Right ventricle myocardium inferior (tissue), 1 donor: ENCODE data around the gene MEI4. TPM values are rescaled to one million over a fixed set of nuclear protein-coding genes. Genes with fewer than 3 reads are reported as not detected.
"Not testable (repeated sequence)": the region's sequence is repeated elsewhere in the genome, so short reads cannot be mapped to it uniquely, and the experiment has no call there.

Source experiments
- ATAC-seq: fragments of 200-7000 bp; cut with Tn5 transposase; one replicate; pipeline ENCODE4 v1.9.1; 2020; ENCODE audit warnings: mild to moderate bottlenecking, moderate library complexity
- DNase-seq: peaks from one replicate; pipeline ENCODE4 v3.0.0; 2021; ENCODE audit errors: missing footprints
- intact Hi-C: fragments of 100-400 bp; cut with DNase I; formaldehyde crosslinking; loops from one replicate; pipeline ENCODE4 v1.11.0; 2022
- total RNA-seq: library from RNA; stranded (reverse); fragmentation: NEBNext Ultra II Directional; extraction: Animal tissue kit (Norgen Biotek cat#: 25700); gene quantifications from one replicate; pipeline ENCODE4 v1.2.1, GENCODE V29; 2021
- donor health status: DM: no; HTN: yes; CAD: no; lungs with severe emphysema.

The MEI4 gene
- total RNA-seq, 1 donor from 2014 or later, result 0.65 TPM

GRCh38 chr6:77666846-77667245, 14.0 kb downstream of the MEI4 start:
- intact Hi-C loops, result no loop called here
- DNase-seq (no peak), ATAC-seq (no peak)

DNA sequence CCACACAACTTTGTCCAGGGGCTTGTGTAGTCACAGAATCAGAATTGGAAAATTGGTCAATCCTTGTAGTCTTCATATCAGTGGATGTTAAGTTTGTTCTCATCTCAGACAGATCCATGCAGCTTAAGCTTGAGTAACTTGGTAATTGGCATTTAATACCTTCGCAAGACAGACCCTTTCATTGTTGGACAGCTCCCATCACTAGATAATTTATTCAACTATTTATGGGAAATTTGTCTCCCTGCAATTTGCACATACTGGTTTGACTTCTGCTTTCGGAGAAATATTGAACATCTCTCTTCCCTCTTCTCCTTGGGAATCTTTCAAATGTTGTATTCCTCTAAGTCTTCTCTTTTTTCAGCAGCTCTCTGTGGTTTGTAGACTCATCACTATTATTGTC, 17.1 kb downstream of the MEI4 start:
- ATAC-seq (no peak), DNase-seq (no peak)
- intact Hi-C loops, result no loop called here

DNA sequence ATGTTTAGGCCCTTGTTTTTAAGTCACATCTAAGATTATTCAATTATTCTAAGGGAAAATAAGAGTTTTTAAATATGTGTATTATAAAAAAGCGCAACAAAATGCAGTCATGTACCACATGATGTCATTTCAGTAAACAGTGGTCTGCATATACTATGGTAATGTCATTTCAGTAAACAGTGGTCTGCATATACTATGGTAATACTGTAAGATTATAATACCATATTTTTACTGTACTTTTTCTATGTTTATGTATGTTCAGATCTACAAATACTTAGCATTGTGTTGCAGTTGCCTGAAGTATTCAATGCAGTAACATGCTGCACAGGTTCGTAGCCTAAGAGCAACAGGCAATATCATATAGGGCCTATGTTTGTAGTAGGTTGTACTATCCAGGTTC, 21.4 kb downstream of the MEI4 start:
- ATAC-seq (no peak), DNase-seq (no peak)
- intact Hi-C loops, result no loop called here

DNA sequence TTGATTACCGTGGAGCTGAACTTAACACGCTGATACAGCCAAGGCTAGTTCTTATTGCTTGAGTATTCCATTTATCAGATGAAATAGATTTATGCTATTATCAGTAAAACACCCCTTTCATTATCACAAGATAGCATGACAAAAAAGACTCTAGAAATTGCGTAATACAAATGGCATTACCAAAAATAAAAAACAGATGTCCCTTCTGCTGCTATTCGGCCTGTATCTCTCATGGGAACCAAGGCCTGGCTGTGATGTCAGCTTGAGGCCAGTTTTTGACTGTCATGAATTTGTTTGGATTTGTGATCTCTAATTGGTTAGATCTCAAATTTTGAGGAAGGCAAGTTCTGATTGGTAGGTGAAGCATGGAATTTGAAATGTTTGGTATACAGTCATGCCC, 25.2 kb downstream of the MEI4 start:
- ATAC-seq, result no peak
- DNase-seq, result no peak
- intact Hi-C loops, result no loop called here

DNA sequence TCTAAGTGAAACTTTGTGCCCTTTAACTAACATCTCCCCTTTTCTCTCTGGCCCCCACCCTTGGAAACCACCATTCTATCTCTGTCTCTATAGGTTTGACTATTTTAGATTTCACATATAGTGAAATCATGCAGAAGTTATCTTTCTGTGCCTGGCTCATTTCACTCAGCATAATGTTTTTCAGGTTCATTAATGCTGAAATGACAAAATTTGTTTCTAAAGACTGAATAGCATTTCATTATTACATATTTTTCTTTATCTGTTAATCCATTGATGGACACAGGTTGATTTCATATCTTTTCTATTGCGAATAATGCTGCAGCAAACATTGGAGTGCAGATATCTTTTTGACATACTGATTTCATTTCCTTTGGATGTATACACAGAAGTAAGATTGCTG, 30.7 kb downstream of the MEI4 start:
- no peak for ATAC-seq
- no peak for DNase-seq
- intact Hi-C loops, result no loop called here

DNA sequence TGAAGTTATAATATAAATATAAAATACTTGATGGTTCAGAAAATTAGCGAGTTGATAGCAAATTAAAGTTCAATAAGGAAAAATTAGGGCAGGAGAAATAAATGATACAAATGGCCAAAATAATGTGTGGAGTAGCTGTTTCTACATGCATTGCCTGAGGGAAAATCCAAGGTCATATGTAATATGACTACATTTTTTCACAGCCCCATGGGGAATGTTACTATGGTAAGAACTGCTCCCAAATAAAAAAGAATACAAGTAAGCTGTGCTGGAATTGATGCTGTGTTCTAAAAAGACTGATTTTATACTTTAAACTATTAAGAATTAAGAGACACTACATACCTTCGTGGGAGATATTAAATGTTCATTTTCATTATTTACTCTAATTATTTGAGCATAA, 34.1 kb downstream of the MEI4 start:
- intact Hi-C loops, result no loop called here
- ATAC-seq (no peak), DNase-seq (no peak)

- intact Hi-C loops, result no loop called here
- ATAC-seq (no peak), DNase-seq (no peak)
These were observed 35.8 kb downstream of the MEI4 start for GRCh38 chr6:77688649-77689048.

- DNase-seq, ATAC-seq, intact Hi-C loops: not testable (repeated sequence)
These were observed 47.3 kb downstream of the MEI4 start for GRCh38 chr6:77700095-77700494.

- DNase-seq, result no peak
- ATAC-seq, result no peak
- intact Hi-C loops, result no loop called here
These were observed 54.8 kb downstream of the MEI4 start for GRCh38 chr6:77707603-77708002.

- intact Hi-C loops, result no loop called here
- no peak for DNase-seq
- ATAC-seq, result no peak
These were observed 62.7 kb downstream of the MEI4 start for GRCh38 chr6:77715588-77715987.

GRCh38 chr6:77716311-77716710, 63.5 kb downstream of the MEI4 start:
- intact Hi-C loops, result no loop called here
- no peak for DNase-seq
- ATAC-seq, result no peak

- intact Hi-C loops, DNase-seq, ATAC-seq: not testable (repeated sequence)
These were observed 83.2 kb downstream of the MEI4 start for GRCh38 chr6:77736010-77736409.

- no peak for ATAC-seq
- intact Hi-C loops, result loop anchor here (10.0 kb wide), 1 partner anchor 1094 kb away; no protein-coding TSS in a partner anchor
These were observed 87.5 kb downstream of the MEI4 start for GRCh38 chr6:77740380-77740779.

DNA sequence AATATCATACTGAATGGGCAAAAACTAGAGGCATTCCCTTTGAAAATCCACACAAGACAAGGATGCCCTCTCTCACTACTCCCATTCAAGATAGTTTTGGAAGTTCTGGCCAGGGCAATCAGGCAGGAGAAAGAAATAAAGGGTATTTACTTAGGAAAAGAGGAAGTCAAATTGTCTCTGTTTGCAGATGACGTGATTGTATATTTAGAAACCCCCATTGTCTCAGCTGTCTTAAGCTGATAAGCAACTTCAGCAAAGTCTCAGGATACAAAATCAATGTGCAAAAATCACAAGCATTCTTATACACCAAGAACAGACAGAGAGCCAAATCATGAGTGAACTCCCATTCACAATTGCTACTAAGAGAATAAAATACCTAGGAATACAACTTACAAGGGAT, 99.3 kb downstream of the MEI4 start:
- DNase-seq, ATAC-seq, intact Hi-C loops: not testable (repeated sequence)

More at GRCh38 chr6:77740380-77740779, 87.5 kb downstream of the MEI4 start:
- no peak for DNase-seq

- no peak for DNase-seq
- intact Hi-C loops, result no loop called here
- ATAC-seq, result no peak
These were observed 109.5 kb downstream of the MEI4 start for GRCh38 chr6:77762386-77762785.

DNA sequence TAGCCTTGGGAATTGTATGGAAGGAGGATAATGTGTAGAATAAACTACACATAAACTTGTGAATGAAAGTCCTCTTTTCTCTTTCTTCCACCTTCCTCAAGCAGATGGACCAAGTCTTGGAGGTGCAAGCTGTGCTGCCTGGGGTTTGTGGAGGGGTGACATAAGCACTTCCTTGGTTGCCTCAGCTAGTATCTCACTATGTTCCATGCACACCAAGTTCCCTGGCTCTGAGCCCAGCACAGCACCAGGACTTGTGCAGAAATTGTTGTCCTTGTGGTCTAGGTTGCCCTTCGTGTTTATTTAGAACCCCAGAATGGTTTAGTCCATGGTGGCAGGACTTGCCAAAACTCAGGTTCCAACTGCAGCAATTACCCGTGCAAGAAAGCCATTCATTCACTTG, 110.3 kb downstream of the MEI4 start:
- DNase-seq, result no peak
- ATAC-seq, result no peak

DNA sequence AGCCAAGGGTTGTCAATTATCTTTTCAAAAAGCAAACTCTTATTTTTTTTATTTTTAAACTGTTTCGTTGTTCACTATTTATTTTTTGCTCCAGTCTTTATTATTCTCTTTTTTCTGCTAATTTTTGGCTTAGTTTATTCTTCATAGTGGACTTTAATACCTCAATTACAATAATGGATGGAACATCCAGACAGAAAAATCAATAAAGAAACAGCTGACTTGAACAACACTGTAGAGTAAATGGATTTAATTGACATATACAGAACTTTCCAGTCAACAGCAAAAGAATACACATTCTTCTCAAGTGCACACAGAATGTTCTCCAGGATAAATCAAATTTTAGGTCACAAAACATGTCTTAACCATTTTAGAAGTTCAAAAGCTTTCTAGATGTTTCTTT, 111.5 kb downstream of the MEI4 start:
- intact Hi-C loops, result no loop called here
- no peak for ATAC-seq
- DNase-seq, result no peak

More for the DNA sequence above, 110.3 kb downstream of the MEI4 start:
- intact Hi-C loops, result no loop called here

DNA sequence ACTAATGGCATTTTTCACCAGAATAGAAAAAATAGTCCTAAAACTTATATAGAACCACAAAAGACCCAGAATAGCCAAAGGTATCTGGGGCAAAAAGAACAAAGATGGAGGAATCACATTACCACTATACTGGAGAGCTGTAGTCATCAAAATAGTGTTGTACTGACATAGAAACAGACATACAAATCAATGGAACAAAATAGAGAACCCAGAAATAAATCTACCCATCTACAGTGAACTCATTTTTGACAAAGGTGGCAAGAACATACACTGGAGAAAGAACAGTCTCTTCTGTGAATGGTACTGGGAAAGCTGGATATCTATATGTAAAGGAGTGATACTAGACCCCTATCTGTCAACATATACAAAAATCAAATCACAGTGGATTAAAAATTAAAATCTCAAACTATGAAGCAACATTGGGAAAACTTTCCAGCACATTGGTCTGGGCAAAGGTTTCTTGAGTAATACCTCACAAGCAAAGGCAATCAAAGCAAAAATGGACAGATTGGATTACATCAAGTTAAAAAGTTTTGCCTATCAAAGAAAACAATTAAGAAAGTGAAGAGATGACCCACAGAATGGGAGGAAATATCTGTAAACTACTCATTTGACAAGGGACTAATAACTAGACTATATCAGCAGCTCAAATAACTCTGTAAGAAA, 120.5 kb downstream of the MEI4 start:
- intact Hi-C loops, result no loop called here
- ATAC-seq, result no peak
- DNase-seq, result no peak

DNA sequence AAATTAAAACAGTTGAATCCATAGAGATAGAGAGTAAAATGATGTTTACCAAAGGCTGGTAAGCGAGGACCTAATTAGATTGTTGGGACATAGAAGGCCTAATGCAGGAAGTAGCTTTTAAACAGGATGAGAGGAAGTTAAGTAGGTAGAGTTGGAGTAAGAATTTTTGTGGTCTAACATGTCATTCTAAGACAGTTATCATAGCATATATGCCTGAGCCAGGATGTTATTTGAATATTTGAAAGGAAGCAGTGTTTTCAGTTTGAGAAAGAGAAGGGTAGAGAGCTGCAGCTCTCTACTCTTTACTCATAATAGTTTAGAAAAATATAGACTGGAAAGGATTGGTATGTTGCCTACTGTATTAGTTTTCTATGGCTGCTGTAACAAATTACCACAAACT, 121.6 kb downstream of the MEI4 start:
- DNase-seq (no peak), ATAC-seq (no peak)
- intact Hi-C loops, result no loop called here

DNA sequence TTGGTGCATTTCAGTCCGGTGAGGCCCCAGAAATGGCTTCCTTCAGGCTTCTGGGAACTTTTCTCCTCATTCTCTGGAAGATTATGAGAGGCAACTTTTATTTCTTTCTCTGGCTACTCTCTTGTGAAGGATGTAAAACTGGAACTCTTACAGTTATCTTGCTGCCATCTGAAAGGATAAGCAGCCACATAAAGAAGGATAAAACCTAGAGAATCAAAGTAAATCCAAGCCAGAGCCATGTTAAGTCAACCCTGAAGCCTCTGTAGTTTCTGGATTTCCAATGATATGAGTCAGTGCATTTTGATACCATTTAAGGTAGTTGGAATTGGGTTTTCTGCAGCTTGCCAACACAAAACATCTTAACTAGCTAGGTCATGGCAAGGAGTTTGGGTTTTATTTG, 123.6 kb downstream of the MEI4 start:
- ATAC-seq, result no peak
- intact Hi-C loops, result no loop called here
- DNase-seq, result no peak

- ATAC-seq, result no peak
- DNase-seq, result no peak
- intact Hi-C loops, result no loop called here
These were observed 125.7 kb downstream of the MEI4 start for GRCh38 chr6:77778527-77778926.
